Measurements from ENCODE around the gene TRPT1. TPM values are rescaled to one million over a fixed set of nuclear protein-coding genes. Genes with fewer than 3 reads are reported as not detected.

Gene TRPT1
- total and polyA plus RNA-seq, 2 experiments from 2014 or later, result 50.7 to 66.0 TPM

DNA sequence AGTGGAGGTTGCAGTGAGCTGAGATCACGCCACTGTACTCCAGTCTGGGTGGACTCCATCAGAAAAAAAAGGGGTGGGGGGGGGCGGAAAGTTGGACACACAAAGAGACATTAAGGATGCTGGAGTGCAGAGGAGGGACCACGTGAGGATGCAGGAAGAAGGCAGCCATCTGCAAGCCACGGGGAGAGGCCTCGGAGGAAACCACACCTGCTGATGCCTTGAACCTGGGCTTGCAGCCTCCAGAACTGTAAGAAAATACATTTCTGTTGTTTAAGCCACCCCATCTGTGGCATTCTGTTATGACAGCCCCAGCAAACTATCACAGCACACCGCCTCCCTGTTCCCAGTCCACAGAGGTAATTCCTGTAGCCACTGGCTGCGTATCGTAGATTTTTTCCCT, 49.2 kb downstream of the TRPT1 start:
- peaks cover 11% of the 10 kb centered on the region for H3K4me1 ChIP-seq (ENCODE audit: insufficient read depth)
- H3K79me2 ChIP-seq (ENCODE audit: insufficient read depth), result no peaks in the 10 kb centered on the region
- in situ Hi-C loops (cut with MboI), result no loop called here
- no peak overlapping the region for H3K9ac ChIP-seq
- peaks cover 4% of the 10 kb centered on the region for H3F3A ChIP-seq (ENCODE audit: insufficient read depth)
- no peak overlapping the region for H3K4me2 ChIP-seq (ENCODE audit: unreplicated experiment)
- no peaks in the 10 kb centered on the region for H3K9me3 ChIP-seq (ENCODE audit: low read depth)
- H2AFZ ChIP-seq, result no peak overlapping the region
- no peak overlapping the region for H3K4me3 ChIP-seq
- no peaks in the 10 kb centered on the region for H4K20me1 ChIP-seq (ENCODE audit: insufficient read depth)
- no peak for TF ChIP-seq EZH2 (IDR thresholded peaks at IDR 0.05; ENCODE audit: insufficient read depth, poor library complexity, severe bottlenecking)
- no peak for TF ChIP-seq EZH2phosphoT487 (IDR thresholded peaks at IDR 0.05; ENCODE audit: insufficient read depth, low read depth)
- 89 to 92% methylated on average over 8 of the region's 8 CpGs for WGBS, 2 experiments (ENCODE audit: low coverage in 1 of 2, low lambda C conversion rate in 2 of 2, missing lambda C conversion rate in 2 of 2)
- no peak for DNase-seq
- no peaks in the 10 kb centered on the region for H3K9me2 ChIP-seq (ENCODE audit: insufficient read depth)
- no peaks in the 10 kb centered on the region for H3K27me3 ChIP-seq (replicated peaks; ENCODE audit: insufficient read depth)
- H3K36me3 ChIP-seq (ENCODE audit: low read depth), result no peaks in the 10 kb centered on the region
- H3K27ac ChIP-seq, result no peak overlapping the region

Other genes with a start within 250 kb of the TRPT1 start
- gene OTUB1, start 239.7 kb downstream of the TRPT1 start, total RNA-seq (2014; rRNA removed; shearing (Covaris generic)), result 35.5 and 48.3 TPM in 2 replicates
- 123 and 130 TPM in 2 replicates for gene OTUB1, start 239.7 kb downstream of the TRPT1 start, polyA plus RNA-seq (2016; fragmentation: Nextera tagmentation; extraction: Ambion mirVana)
- gene FLRT1, start 190.3 kb downstream of the TRPT1 start, total RNA-seq (2014; rRNA removed; shearing (Covaris generic)), result 0.22 TPM in 1 of 2 replicates, not detected in the other
- 0.09 TPM in 1 of 2 replicates, not detected in the other for gene FLRT1, start 190.3 kb downstream of the TRPT1 start, polyA plus RNA-seq (2016; fragmentation: Nextera tagmentation; extraction: Ambion mirVana)
- gene MACROD1, start 60.1 kb downstream of the TRPT1 start, total RNA-seq (2014; rRNA removed; shearing (Covaris generic)), result 21.0 and 403 TPM in 2 replicates
- gene MACROD1, start 60.1 kb downstream of the TRPT1 start, polyA plus RNA-seq (2016; fragmentation: Nextera tagmentation; extraction: Ambion mirVana), result 18.6 and 21.2 TPM in 2 replicates
- 115 and 123 TPM in 2 replicates for gene STIP1, start 40.0 kb downstream of the TRPT1 start, total RNA-seq (2014; rRNA removed; shearing (Covaris generic))
- 128 and 132 TPM in 2 replicates for gene STIP1, start 40.0 kb downstream of the TRPT1 start, polyA plus RNA-seq (2016; fragmentation: Nextera tagmentation; extraction: Ambion mirVana)
- 0.51 and 3.9 TPM in 2 replicates for gene FERMT3, start 19.5 kb downstream of the TRPT1 start, total RNA-seq (2014; rRNA removed; shearing (Covaris generic))
- gene FERMT3, start 19.5 kb downstream of the TRPT1 start, polyA plus RNA-seq (2016; fragmentation: Nextera tagmentation; extraction: Ambion mirVana), result 1.5 and 2.5 TPM in 2 replicates
- 75.9 and 97.9 TPM in 2 replicates for gene NUDT22, start 88 bp upstream of the TRPT1 start, total RNA-seq (2014; rRNA removed; shearing (Covaris generic))
- 74.5 and 78.9 TPM in 2 replicates for gene NUDT22, start 88 bp upstream of the TRPT1 start, polyA plus RNA-seq (2016; fragmentation: Nextera tagmentation; extraction: Ambion mirVana)
- gene DNAJC4, start 4.4 kb upstream of the TRPT1 start, total RNA-seq (2014; rRNA removed; shearing (Covaris generic)), result 2.7 and 11.0 TPM in 2 replicates
- gene DNAJC4, start 4.4 kb upstream of the TRPT1 start, polyA plus RNA-seq (2016; fragmentation: Nextera tagmentation; extraction: Ambion mirVana), result 33.4 and 34.7 TPM in 2 replicates
- gene VEGFB, start 8.4 kb upstream of the TRPT1 start, total RNA-seq (2014; rRNA removed; shearing (Covaris generic)), result 17.7 and 27.8 TPM in 2 replicates
- gene VEGFB, start 8.4 kb upstream of the TRPT1 start, polyA plus RNA-seq (2016; fragmentation: Nextera tagmentation; extraction: Ambion mirVana), result 21.6 and 22.6 TPM in 2 replicates
- gene FKBP2, start 14.9 kb upstream of the TRPT1 start, total RNA-seq (2014; rRNA removed; shearing (Covaris generic)), result 40.7 and 54.4 TPM in 2 replicates
- 185 and 188 TPM in 2 replicates for gene FKBP2, start 14.9 kb upstream of the TRPT1 start, polyA plus RNA-seq (2016; fragmentation: Nextera tagmentation; extraction: Ambion mirVana)
- gene PPP1R14B, start 20.8 kb upstream of the TRPT1 start, total RNA-seq (2014; rRNA removed; shearing (Covaris generic)), result 231 and 239 TPM in 2 replicates
- 115 and 150 TPM in 2 replicates for gene PPP1R14B, start 20.8 kb upstream of the TRPT1 start, polyA plus RNA-seq (2016; fragmentation: Nextera tagmentation; extraction: Ambion mirVana)
- gene PLCB3, start 25.3 kb upstream of the TRPT1 start, total RNA-seq (2014; rRNA removed; shearing (Covaris generic)), result 32.7 and 41.7 TPM in 2 replicates
- gene PLCB3, start 25.3 kb upstream of the TRPT1 start, polyA plus RNA-seq (2016; fragmentation: Nextera tagmentation; extraction: Ambion mirVana), result 6.5 and 7.5 TPM in 2 replicates
- 94.8 and 170 TPM in 2 replicates for gene BAD, start 58.5 kb upstream of the TRPT1 start, total RNA-seq (2014; rRNA removed; shearing (Covaris generic))
- 146 and 159 TPM in 2 replicates for gene BAD, start 58.5 kb upstream of the TRPT1 start, polyA plus RNA-seq (2016; fragmentation: Nextera tagmentation; extraction: Ambion mirVana)
- gene GPR137, start 59.7 kb upstream of the TRPT1 start, total RNA-seq (2014; rRNA removed; shearing (Covaris generic)), result 20.9 and 37.6 TPM in 2 replicates
- gene GPR137, start 59.7 kb upstream of the TRPT1 start, polyA plus RNA-seq (2016; fragmentation: Nextera tagmentation; extraction: Ambion mirVana), result 35.7 and 37.0 TPM in 2 replicates
- gene KCNK4, start 65.1 kb upstream of the TRPT1 start, total RNA-seq (2014; rRNA removed; shearing (Covaris generic)), result not detected in 2 replicates
- 0.13 TPM in 1 of 2 replicates, not detected in the other for gene KCNK4, start 65.1 kb upstream of the TRPT1 start, polyA plus RNA-seq (2016; fragmentation: Nextera tagmentation; extraction: Ambion mirVana)
- gene CATSPERZ, start 74.2 kb upstream of the TRPT1 start, total RNA-seq (2014; rRNA removed; shearing (Covaris generic)), result not detected in 2 replicates
- gene CATSPERZ, start 74.2 kb upstream of the TRPT1 start, polyA plus RNA-seq (2016; fragmentation: Nextera tagmentation; extraction: Ambion mirVana), result not detected in 2 replicates
- 38.6 and 41.9 TPM in 2 replicates for gene ESRRA, start 79.3 kb upstream of the TRPT1 start, total RNA-seq (2014; rRNA removed; shearing (Covaris generic))
- 17.2 and 18.1 TPM in 2 replicates for gene ESRRA, start 79.3 kb upstream of the TRPT1 start, polyA plus RNA-seq (2016; fragmentation: Nextera tagmentation; extraction: Ambion mirVana)
- 161 and 183 TPM in 2 replicates for gene TRMT112, start 91.4 kb upstream of the TRPT1 start, total RNA-seq (2014; rRNA removed; shearing (Covaris generic))
- 269 and 282 TPM in 2 replicates for gene TRMT112, start 91.4 kb upstream of the TRPT1 start, polyA plus RNA-seq (2016; fragmentation: Nextera tagmentation; extraction: Ambion mirVana)
- gene PRDX5, start 91.9 kb upstream of the TRPT1 start, total RNA-seq (2014; rRNA removed; shearing (Covaris generic)), result 243 and 260 TPM in 2 replicates
- gene PRDX5, start 91.9 kb upstream of the TRPT1 start, polyA plus RNA-seq (2016; fragmentation: Nextera tagmentation; extraction: Ambion mirVana), result 436 and 451 TPM in 2 replicates
- gene CCDC88B, start 114.0 kb upstream of the TRPT1 start, total RNA-seq (2014; rRNA removed; shearing (Covaris generic)), result 1.8 TPM in 2 replicates
- 2.6 and 3.1 TPM in 2 replicates for gene CCDC88B, start 114.0 kb upstream of the TRPT1 start, polyA plus RNA-seq (2016; fragmentation: Nextera tagmentation; extraction: Ambion mirVana)
- 61.0 and 81.8 TPM in 2 replicates for gene RPS6KA4, start 133.0 kb upstream of the TRPT1 start, total RNA-seq (2014; rRNA removed; shearing (Covaris generic))
- gene RPS6KA4, start 133.0 kb upstream of the TRPT1 start, polyA plus RNA-seq (2016; fragmentation: Nextera tagmentation; extraction: Ambion mirVana), result 12.2 and 13.6 TPM in 2 replicates

Measured in GM23248 (cell line).